PC-9 (cell line): ENCODE data around the gene LARP4B. TPM values are rescaled to one million over a fixed set of nuclear protein-coding genes. Genes with fewer than 3 reads are reported as not detected.

ENCODE experiments used
- BruUV-seq: library from RNA; stranded (reverse); fragments of 400-500 nt; replicated peaks from 2 replicates; lab custom pipeline; 2021; lab: Mats Ljungman, UMichigan
- CTCF ChIA-PET: fragments of 300-600 bp; sonication (Branson Sonifier 250); formaldehyde crosslinking; loops from one replicate; lab custom pipeline; 2022; ENCODE audit warnings: antibody characterized with exemption; lab: Charles Lee
- POLR2A ChIA-PET: fragments of 300-600 bp; sonication (Branson Sonifier 250); formaldehyde crosslinking; loops from one replicate; lab custom pipeline; 2022; ENCODE audit warnings: antibody characterized with exemption; ENCODE audit not compliant: unreplicated experiment; lab: Charles Lee
- DNase-seq, 2 experiments: peaks; one replicate each; pipeline versions ENCODE4 v3.0.0 to v3.0.0-alpha.2; 2015 to 2022; ENCODE audit warnings: mixed read lengths in 1 of 2
- H2AFZ ChIP-seq: fragments of 200-600 bp; sonication (generic); 2 replicates; pipeline ENCODE4 v1.8.1; 2017; ENCODE audit warnings: antibody characterized with exemption
- H3F3A ChIP-seq: fragments of 200-600 bp; sonication (generic); 2 replicates; pipeline ENCODE4 v1.8.1; 2017; ENCODE audit warnings: antibody characterized with exemption, mild to moderate bottlenecking, low read depth; ENCODE audit not compliant: insufficient read depth
- H3K27ac ChIP-seq: fragments of 200-600 bp; sonication (generic); 2 replicates; pipeline ENCODE4 v1.6.1; 2016; ENCODE audit warnings: mixed run types
- H3K27me3 ChIP-seq: fragments of 200-600 bp; sonication (generic); 2 replicates; pipeline ENCODE4 v1.6.1; 2016; ENCODE audit warnings: low read depth, mixed run types; ENCODE audit not compliant: insufficient read depth
- H3K36me3 ChIP-seq: fragments of 200-600 bp; sonication (generic); 2 replicates; pipeline ENCODE4 v1.6.1; 2016; ENCODE audit warnings: low read depth, mixed run types
- H3K4me1 ChIP-seq: fragments of 200-600 bp; sonication (generic); replicated peaks from 2 replicates; pipeline ENCODE4 v1.6.1; 2016; ENCODE audit warnings: mixed run types; ENCODE audit not compliant: insufficient read depth
- H3K4me2 ChIP-seq: fragments of 200-600 bp; sonication (generic); 2 replicates; pipeline ENCODE4 v1.6.1; 2017; ENCODE audit warnings: mixed run types
- H3K4me3 ChIP-seq: fragments of 200-600 bp; sonication (generic); 2 replicates; pipeline ENCODE4 v1.6.1; 2016; ENCODE audit warnings: mixed run types
- H3K79me2 ChIP-seq: fragments of 200-600 bp; sonication (generic); 2 replicates; pipeline ENCODE4 v1.6.1; 2017; ENCODE audit warnings: low read depth, mixed run types
- H3K9me2 ChIP-seq: fragments of 200-600 bp; sonication (generic); 2 replicates; pipeline ENCODE4 v1.8.1; 2017; ENCODE audit warnings: mild to moderate bottlenecking; ENCODE audit not compliant: insufficient read depth
- H3K9me3 ChIP-seq: fragments of 200-600 bp; sonication (generic); 2 replicates; pipeline ENCODE4 v1.8.1; 2016; ENCODE audit warnings: low read depth; ENCODE audit not compliant: insufficient read depth
- H4K20me1 ChIP-seq: fragments of 200-600 bp; sonication (generic); 2 replicates; pipeline ENCODE4 v1.8.1; 2017; ENCODE audit not compliant: insufficient read depth
- EZH2 ChIP-seq: fragments of 200-600 bp; sonication (generic); IDR thresholded peaks from 2 replicates; pipeline ENCODE4 v1.8.0; 2017; ENCODE audit warnings: antibody characterized with exemption, low read depth
- intact Hi-C: fragments of 100-400 bp; cut with micrococcal nuclease; formaldehyde crosslinking; loops from one replicate; pipeline ENCODE4 v1.10.0; 2022; ENCODE audit not compliant: unreplicated experiment
- total RNA-seq: library from RNA; stranded (reverse); gene quantifications from 2 replicates; pipeline ENCODE4 v1.2.3, GENCODE V29; 2021
- TF ChIP-seq, protein P1 (sequence below): fragments of 200-600 bp; sonication (generic); conservative IDR thresholded peaks from 2 replicates; pipeline ENCODE4 v1.6.1; 2017; ENCODE audit warnings: mixed run types, antibody characterized with exemption, mild to moderate bottlenecking, moderate library complexity

Gene LARP4B
- total RNA-seq, 1 experiment from 2014 or later: 93.4 TPM

DNA sequence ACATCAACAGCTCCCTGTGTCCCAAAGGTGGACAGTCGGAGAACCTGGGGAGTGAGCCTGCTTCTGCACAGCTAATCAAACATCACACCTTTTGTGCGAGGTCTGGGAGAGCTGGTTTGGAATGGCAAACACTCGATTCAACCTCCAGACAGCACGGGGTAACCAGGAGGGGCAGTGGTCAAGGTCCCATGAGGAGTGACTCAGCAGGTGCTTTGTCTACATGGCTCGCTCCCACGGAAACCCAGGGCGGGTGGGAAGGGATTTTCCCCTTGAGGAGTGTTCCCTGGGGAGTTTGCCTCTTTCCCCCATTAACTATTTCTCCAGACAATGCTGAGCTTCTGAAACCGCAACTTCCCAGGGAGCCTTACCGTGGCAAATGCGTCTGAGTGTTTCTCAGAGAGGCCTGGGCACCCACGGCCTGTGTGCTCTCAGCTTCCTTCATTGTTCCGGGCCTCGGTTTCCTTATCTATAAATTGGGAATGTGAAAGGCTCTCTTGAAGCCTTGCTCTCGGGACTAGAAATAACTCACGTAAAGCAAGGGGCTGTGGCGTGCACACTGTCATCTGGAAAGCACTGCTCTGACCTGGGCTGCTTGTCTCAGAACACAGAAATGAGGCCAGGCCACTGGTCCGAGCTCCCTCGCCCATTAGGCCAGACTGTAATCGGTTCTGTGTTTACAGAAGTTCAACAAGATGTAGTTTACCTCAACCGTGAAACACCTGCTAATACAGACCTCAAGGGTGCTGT, 42.7 kb upstream of the LARP4B start:
- ChIA-PET CTCF (no interaction called here), POLR2A (no interaction called here)
- no peak overlapping the region for H3K4me3 ChIP-seq
- BruUV-seq: no TSS peak
- H3K27ac ChIP-seq: no peak overlapping the region
- no peaks in the 10 kb centered on the region for H3K9me2 ChIP-seq
- H3F3A ChIP-seq: no peaks in the 10 kb centered on the region
- no peaks in the 10 kb centered on the region for H4K20me1 ChIP-seq
- no peak overlapping the region for H3K4me2 ChIP-seq
- no peaks in the 10 kb centered on the region for H3K27me3 ChIP-seq
- H3K79me2 ChIP-seq: no peaks in the 10 kb centered on the region
- peak in 1 of 2 experiments; percentile 11 for DNase-seq
- no peak overlapping the region for H2AFZ ChIP-seq
- no peaks in the 10 kb centered on the region for H3K36me3 ChIP-seq
- peaks cover 9% of the 10 kb centered on the region; the same call in 1 of the 2 replicates for H3K9me3 ChIP-seq
- peaks cover 11% of the 10 kb centered on the region; the same call in 1 of the 2 replicates for H3K4me1 ChIP-seq
- TF ChIP-seq, protein P1, sequence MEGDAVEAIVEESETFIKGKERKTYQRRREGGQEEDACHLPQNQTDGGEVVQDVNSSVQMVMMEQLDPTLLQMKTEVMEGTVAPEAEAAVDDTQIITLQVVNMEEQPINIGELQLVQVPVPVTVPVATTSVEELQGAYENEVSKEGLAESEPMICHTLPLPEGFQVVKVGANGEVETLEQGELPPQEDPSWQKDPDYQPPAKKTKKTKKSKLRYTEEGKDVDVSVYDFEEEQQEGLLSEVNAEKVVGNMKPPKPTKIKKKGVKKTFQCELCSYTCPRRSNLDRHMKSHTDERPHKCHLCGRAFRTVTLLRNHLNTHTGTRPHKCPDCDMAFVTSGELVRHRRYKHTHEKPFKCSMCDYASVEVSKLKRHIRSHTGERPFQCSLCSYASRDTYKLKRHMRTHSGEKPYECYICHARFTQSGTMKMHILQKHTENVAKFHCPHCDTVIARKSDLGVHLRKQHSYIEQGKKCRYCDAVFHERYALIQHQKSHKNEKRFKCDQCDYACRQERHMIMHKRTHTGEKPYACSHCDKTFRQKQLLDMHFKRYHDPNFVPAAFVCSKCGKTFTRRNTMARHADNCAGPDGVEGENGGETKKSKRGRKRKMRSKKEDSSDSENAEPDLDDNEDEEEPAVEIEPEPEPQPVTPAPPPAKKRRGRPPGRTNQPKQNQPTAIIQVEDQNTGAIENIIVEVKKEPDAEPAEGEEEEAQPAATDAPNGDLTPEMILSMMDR: no peak
- no peak for TF ChIP-seq EZH2
- intact Hi-C loops: no loop called here

DNA sequence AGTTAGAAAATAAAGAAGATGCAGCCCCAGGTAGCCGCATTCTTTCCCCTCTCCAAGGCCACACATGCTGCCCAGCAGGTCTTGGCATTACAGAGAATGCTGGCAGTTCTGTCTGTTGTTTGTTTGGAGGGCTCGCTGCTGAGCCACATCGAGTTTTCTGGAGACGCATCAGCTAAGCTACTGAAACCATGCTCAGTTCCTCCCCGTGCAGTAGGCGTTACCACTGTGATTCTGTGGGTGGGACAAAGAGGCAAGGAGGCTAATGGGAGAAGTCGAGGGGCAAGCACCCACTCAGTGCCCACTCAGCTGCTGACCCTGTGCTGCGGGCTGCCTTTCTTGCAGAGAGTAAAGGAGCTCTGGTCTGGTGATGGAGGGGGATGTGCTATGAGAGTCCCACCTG, 41.3 kb upstream of the LARP4B start:
- TF ChIP-seq, protein P1: no peak
- no peak for TF ChIP-seq EZH2
- H3K9me3 ChIP-seq: no peaks in the 10 kb centered on the region

GRCh38 chr10:971613-972012, 40.1 kb upstream of the LARP4B start:
- Histone ChIP-seq H3F3A (no peaks in the 10 kb centered on the region), H3K4me3 (no peak overlapping the region), H3K79me2 (no peaks in the 10 kb centered on the region), H3K9me3 (no peaks in the 10 kb centered on the region), H3K4me1 (peaks cover 11% of the 10 kb centered on the region; the same call in 1 of the 2 replicates), H3K9me2 (no peaks in the 10 kb centered on the region), H3K27ac (no peak overlapping the region), H3K27me3 (peaks cover 4% of the 10 kb centered on the region; the same call in 1 of the 2 replicates), H4K20me1 (no peaks in the 10 kb centered on the region), H2AFZ (no peak overlapping the region), H3K36me3 (no peaks in the 10 kb centered on the region), H3K4me2 (no peak overlapping the region)
- ChIA-PET POLR2A (no interaction called here), CTCF (no interaction called here)
- no TSS peak for BruUV-seq
- intact Hi-C loops: no loop called here
- DNase-seq: no peak
- TF ChIP-seq, protein P1: no peak
- TF ChIP-seq EZH2: no peak

More for the DNA sequence above, 41.3 kb upstream of the LARP4B start:
- Histone ChIP-seq H3K4me1 (peaks cover 11% of the 10 kb centered on the region; the same call in 1 of the 2 replicates), H3K4me3 (no peak overlapping the region), H3K36me3 (no peaks in the 10 kb centered on the region), H3K27ac (no peak overlapping the region), H3K79me2 (no peaks in the 10 kb centered on the region), H4K20me1 (no peaks in the 10 kb centered on the region), H2AFZ (no peak overlapping the region), H3K4me2 (no peak overlapping the region), H3K27me3 (peaks cover 4% of the 10 kb centered on the region; the same call in 1 of the 2 replicates), H3K9me2 (no peaks in the 10 kb centered on the region), H3F3A (no peaks in the 10 kb centered on the region)
- DNase-seq: no peak
- CTCF ChIA-PET: no interaction called here
- POLR2A ChIA-PET: no interaction called here
- intact Hi-C loops: no loop called here
- no TSS peak for BruUV-seq
